Muscle of leg (tissue), 11 donors: Measurements from ENCODE around the gene MEIS1. TPM values are rescaled to one million over a fixed set of nuclear protein-coding genes. Genes with fewer than 3 reads are reported as not detected.

Experiments used
- DNase-seq: peaks from one replicate; pipeline ENCODE4 v3.0.0; 2013
- H3K27ac ChIP-seq: one replicate; pipeline ENCODE4 v1.5.1; 2013; ENCODE audit warnings: mild to moderate bottlenecking, low read length, control low read depth
- H3K27me3 ChIP-seq: one replicate; pipeline ENCODE4 v1.6.1; 2013; ENCODE audit warnings: low read length; ENCODE audit not compliant: control insufficient read depth, insufficient read depth
- H3K36me3 ChIP-seq: one replicate; pipeline ENCODE4 v1.6.1; 2013; ENCODE audit warnings: low read length; ENCODE audit not compliant: control insufficient read depth, insufficient read depth
- H3K4me1 ChIP-seq: one replicate; pipeline ENCODE4 v1.6.1; 2013; ENCODE audit warnings: low read length; ENCODE audit not compliant: control insufficient read depth, insufficient read depth
- H3K4me3 ChIP-seq: one replicate; pipeline ENCODE4 v1.5.1; 2013; ENCODE audit warnings: low read length, control low read depth
- H3K9me3 ChIP-seq: replicated peaks from 2 replicates; pipeline ENCODE4 v1.6.1; 2013; ENCODE audit warnings: low read depth, low read length; ENCODE audit not compliant: control insufficient read depth
- WGBS: methylation state at CpG from one replicate; pipeline ENCODE4 v1.1.5; 2013; ENCODE audit warnings: missing lambda C conversion rate; ENCODE audit not compliant: insufficient coverage; 5-methylcytosine and 5-hydroxymethylcytosine counted together
- polyA plus RNA-seq, 8 donors: library from polyadenylated mRNA; unstranded; fragments of 120-200 nt; gene quantifications; one replicate each; pipeline versions ENCODE4 v1.2.1 to v1.2.3, GENCODE V29; 2013; ENCODE audit warnings: inconsistent platforms in 1 of 8, low replicate concordance in 1 of 8; ENCODE audit not compliant: insufficient read length in 8 of 8, insufficient read depth in 1 of 8
- total RNA-seq: library from RNA; stranded (reverse); fragments of 120-200 nt; gene quantifications from one replicate; pipeline ENCODE4 v1.2.4, GENCODE V29; 2013

Gene MEIS1
- total and polyA plus RNA-seq, 9 donors, result 4.5 to 14.5 (median 11.0) TPM

DNA sequence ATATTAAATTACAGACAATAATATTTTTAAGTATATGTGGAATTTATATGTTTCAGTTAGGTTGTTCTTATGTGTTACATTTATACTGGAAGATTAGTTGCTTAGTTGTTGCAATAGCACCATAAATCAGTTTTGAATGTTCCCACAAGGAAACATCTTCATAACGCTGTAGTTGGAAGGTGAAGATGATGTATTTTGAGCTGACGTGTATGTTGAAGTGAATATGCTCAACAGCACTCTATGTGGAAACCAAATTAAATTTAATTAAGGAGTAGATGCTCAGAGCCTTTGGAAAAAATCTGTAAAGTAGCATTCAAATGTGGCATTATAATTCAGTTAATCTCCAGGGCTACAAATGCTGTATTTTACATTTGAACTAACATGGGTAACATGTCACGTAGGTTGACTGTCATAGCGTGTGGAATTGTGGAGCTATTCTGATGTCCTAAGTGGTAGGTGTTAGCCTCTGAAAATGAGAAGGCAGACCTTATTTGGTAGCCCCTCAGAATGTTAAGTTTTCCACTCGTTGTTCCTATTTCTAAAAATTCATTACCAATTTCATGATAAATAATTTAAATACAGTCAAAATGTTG lies 88.5 kb downstream of the MEIS1 start:
- Histone ChIP-seq H3K4me3 (no peak overlapping the region), H3K36me3 (no peaks in the 10 kb centered on the region), H3K27me3 (no peaks in the 10 kb centered on the region), H3K27ac (no peak overlapping the region), H3K4me1 (no peaks in the 10 kb centered on the region), H3K9me3 (no peaks in the 10 kb centered on the region)
- WGBS, result no CpG with 5 or more reads among the region's 5 CpGs
- no peak for DNase-seq

DNA sequence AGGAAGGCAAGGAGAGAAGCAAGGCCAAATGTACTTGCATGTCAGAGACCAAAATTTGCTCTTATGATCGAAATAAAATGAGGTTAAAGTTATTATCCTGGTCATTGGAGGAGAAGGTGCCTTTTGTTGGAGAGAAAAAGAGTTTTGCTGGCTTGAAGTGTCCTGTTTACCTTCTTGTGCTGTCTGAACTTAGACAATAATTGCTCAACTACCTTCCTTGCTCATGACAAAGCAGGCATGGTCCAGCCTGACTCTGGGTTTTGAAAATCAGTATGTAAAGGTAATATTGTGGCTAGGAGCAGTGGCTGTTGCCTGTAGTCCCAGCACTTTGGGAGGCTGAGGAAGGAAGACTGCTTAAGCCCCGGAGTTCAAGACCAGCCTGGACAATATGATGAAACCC lies 89.1 kb downstream of the MEIS1 start:
- no CpG with 5 or more reads among the region's 2 CpGs for WGBS
- no peaks in the 10 kb centered on the region for H3K4me1 ChIP-seq
- no peak overlapping the region for H3K27ac ChIP-seq
- H3K27me3 ChIP-seq, result no peaks in the 10 kb centered on the region
- no peaks in the 10 kb centered on the region for H3K9me3 ChIP-seq
- no peaks in the 10 kb centered on the region for H3K36me3 ChIP-seq
- H3K4me3 ChIP-seq, result no peak overlapping the region
- no peak for DNase-seq

DNA sequence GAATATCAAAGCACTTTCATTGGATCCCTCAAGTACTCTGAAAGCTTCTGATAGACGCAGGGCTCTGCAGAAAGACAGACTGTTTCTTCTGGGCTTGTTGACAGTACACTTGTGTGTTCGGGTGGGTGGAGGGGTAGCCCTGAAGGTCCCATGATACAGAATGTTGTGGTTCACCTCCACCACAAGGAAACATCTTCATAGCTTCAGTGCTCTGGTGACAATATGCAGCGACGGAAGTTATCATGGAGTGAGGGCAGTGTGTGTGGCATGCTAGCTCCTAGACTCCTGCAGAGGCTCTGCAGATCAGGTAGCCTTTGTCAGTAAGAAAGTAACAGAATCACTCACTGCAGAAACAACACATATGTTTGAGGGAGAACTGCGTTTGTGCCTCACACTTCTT lies 90.7 kb downstream of the MEIS1 start:
- no peak for DNase-seq
- WGBS, result no CpG with 5 or more reads among the region's 5 CpGs
- Histone ChIP-seq H3K27me3 (no peaks in the 10 kb centered on the region), H3K4me3 (no peak overlapping the region), H3K27ac (no peak overlapping the region), H3K4me1 (no peaks in the 10 kb centered on the region), H3K9me3 (no peaks in the 10 kb centered on the region), H3K36me3 (no peaks in the 10 kb centered on the region)

- no peak for DNase-seq
- H3K36me3 ChIP-seq, result no peaks in the 10 kb centered on the region
- H3K4me1 ChIP-seq, result no peaks in the 10 kb centered on the region
- H3K9me3 ChIP-seq, result no peaks in the 10 kb centered on the region
- no peak overlapping the region for H3K27ac ChIP-seq
- H3K27me3 ChIP-seq, result no peaks in the 10 kb centered on the region
- 60% methylated on average over 1 of the region's 2 CpGs for WGBS
- H3K4me3 ChIP-seq, result no peak overlapping the region
These were observed 91.3 kb downstream of the MEIS1 start for GRCh38 chr2:66526180-66526579.

DNA sequence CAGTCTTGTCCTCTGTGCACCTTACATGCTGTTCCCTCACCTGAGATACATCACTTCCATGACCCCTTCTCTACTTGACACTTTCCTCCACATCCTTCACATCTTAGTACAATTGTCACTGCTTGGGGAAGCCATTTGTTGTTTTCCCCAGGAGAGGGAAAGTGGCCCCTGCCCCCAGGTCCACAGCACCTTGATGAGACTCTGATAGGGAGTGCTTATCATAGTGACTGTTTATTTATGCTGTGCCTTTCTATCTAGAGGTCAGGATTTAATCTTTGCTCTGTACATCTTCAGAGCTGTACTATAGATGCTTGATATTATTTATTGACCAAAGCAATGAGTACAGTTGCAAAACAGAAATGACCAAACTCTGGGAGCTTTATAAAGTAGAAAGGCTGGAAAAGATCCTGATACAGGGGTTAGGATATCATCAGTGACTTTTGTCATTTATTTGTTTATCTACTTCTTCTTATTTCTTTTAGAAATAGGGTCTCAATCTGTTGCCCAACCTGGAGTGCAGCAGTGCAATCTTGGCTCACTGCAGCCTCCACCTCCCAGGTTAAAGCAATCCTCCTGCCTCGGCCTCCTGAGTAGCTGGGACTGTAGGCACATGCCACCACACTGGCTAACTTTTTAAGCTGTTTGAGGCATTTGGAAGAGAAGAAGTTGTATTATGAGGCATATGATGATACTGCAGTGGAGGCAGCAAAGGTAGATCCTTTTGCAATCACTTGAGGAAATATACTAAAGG lies 94.2 kb downstream of the MEIS1 start:
- H3K9me3 ChIP-seq, result no peaks in the 10 kb centered on the region
- no peak for DNase-seq
- WGBS, result no CpG with 5 or more reads among the region's 1 CpG
- no peaks in the 10 kb centered on the region for H3K27me3 ChIP-seq
- no peaks in the 10 kb centered on the region for H3K4me1 ChIP-seq
- H3K27ac ChIP-seq, result no peak overlapping the region
- H3K4me3 ChIP-seq, result no peak overlapping the region
- no peaks in the 10 kb centered on the region for H3K36me3 ChIP-seq

DNA sequence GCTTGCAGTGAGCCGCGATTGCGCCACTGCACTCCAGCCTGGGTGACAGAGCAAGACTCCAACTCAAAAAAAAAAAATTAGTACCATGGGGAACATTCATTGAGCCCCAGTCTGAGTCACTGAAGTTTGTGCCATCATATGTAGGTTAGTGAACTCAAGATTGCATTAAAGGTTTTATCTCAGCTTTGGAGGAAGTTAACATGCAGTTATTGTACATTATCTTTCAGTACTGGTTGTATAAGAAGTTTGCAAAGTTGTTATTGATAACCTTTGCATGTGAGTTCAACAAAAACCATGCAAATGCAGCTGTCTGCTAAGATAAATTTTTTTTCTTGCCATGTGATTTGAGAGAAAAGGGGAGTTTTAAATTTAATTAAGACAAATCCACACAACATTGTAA lies 95.7 kb downstream of the MEIS1 start:
- H3K9me3 ChIP-seq, result no peaks in the 10 kb centered on the region
- no CpG with 5 or more reads among the region's 3 CpGs for WGBS
- H3K4me1 ChIP-seq, result no peaks in the 10 kb centered on the region
- DNase-seq, result no peak
- no peak overlapping the region for H3K4me3 ChIP-seq
- no peaks in the 10 kb centered on the region for H3K27me3 ChIP-seq
- H3K36me3 ChIP-seq, result no peaks in the 10 kb centered on the region
- no peak overlapping the region for H3K27ac ChIP-seq

DNA sequence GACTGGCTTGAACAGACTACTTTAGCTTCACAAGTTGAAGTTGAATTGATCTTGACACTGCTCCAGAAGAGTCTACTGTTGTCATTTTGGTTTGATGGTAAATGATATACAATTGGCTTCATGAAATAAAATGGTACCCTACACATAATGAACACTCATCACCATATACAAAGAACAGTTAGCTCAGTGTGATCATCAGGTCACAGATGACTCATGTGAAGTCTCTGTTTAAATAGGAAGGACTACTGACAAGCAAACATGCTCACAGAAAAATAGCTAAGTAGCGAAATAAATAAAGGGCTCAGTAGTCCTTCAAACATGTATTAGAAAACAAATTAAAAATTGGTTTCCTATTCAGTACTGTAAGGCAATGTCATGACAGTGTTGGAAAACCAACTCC lies 96.2 kb downstream of the MEIS1 start:
- WGBS, result no CpG with 5 or more reads among the region's 1 CpG

GRCh38 chr2:66531567-66531966 lies 96.6 kb downstream of the MEIS1 start:
- H3K4me3 ChIP-seq, result no peak overlapping the region
- no peaks in the 10 kb centered on the region for H3K36me3 ChIP-seq
- H3K4me1 ChIP-seq, result no peaks in the 10 kb centered on the region
- 89% methylated on average over 12 of the region's 13 CpGs for WGBS
- no peak for DNase-seq
- no peak overlapping the region for H3K27ac ChIP-seq
- H3K9me3 ChIP-seq, result no peaks in the 10 kb centered on the region
- no peaks in the 10 kb centered on the region for H3K27me3 ChIP-seq

More for the DNA sequence above, 96.2 kb downstream of the MEIS1 start:
- Histone ChIP-seq H3K9me3 (no peaks in the 10 kb centered on the region), H3K4me3 (no peak overlapping the region), H3K27ac (no peak overlapping the region), H3K36me3 (no peaks in the 10 kb centered on the region), H3K27me3 (no peaks in the 10 kb centered on the region), H3K4me1 (no peaks in the 10 kb centered on the region)
- DNase-seq, result no peak

DNA sequence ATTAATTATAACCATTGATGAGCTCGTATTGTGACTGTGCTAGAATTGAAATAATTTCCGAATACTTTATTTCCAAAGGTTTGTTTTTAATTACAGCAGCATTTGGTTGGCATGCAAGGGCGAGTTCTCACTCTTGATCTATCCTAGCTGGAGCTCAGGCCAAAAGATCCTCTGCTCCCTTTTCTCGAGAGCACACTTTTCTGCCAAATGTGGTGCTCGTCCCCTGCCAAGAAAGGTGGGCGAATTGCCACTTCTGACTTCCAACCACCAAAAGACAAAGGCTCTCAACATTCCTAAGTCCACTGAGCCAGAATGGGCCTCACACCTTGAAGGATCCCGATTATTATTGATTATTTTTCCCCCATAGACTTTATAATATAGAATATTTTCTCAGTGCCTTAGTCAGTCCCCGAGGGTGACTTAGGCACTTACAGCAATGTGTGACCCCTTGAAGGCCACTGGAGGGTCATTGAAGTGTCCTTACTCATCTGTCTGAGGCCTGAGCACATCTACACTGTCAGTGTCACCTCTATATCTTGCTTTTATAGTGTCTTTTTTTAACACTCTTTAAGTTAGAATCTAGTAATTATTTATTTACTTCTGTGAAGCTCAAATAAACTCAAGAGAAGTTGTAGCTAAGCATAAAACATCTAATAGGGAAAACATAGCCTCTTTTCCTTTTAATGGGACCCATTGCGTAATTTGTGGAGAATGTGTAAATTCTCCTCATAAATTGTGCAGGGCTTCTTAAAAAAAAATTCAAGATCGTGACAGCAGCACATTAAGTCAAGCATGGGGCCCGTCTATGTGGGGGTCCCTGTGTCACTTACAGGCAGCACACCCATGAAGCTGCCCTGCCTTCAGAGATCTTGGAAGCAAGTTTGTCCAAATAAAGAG lies 98.3 kb downstream of the MEIS1 start:
- Histone ChIP-seq H3K4me1 (no peaks in the 10 kb centered on the region), H3K27me3 (no peaks in the 10 kb centered on the region), H3K36me3 (no peaks in the 10 kb centered on the region), H3K9me3 (no peaks in the 10 kb centered on the region), H3K4me3 (no peak overlapping the region), H3K27ac (no peak overlapping the region)
- WGBS, result 50% methylated on average over 6 of the region's 11 CpGs
- peak; percentile 33 for DNase-seq

DNA sequence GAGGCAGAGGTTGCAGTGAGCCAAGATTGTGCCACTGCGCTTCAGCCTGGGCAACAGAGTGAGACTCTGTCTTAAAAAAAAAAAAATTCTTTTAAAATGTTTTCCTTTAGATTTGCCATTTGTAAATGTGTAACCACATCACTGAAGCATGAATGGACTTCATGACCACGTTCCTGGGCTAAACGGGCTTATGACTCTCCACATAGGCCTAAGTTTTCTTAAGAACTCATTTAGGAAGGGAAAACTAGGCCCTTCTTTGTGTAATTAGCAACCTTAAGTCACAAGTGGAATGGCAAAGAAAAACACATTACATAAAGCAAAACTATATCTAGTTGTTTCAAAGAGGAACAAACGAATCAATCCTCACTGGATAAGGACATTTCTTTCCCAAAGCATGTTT lies 99.5 kb downstream of the MEIS1 start:
- Histone ChIP-seq H3K27me3 (no peaks in the 10 kb centered on the region), H3K9me3 (no peaks in the 10 kb centered on the region), H3K27ac (no peak overlapping the region), H3K4me3 (no peak overlapping the region), H3K4me1 (no peaks in the 10 kb centered on the region), H3K36me3 (no peaks in the 10 kb centered on the region)
- no peak for DNase-seq
- no CpG with 5 or more reads among the region's 4 CpGs for WGBS
